OCI-LY1 (cell line): ENCODE data around the gene SLC22A23.
A peak's percentile ranks its signal among the peaks of the same experiment; 100 is the strongest.

Source experiments
- H2AFZ ChIP-seq: fragments of 200-600 bp; sonication (generic), shearing (Covaris generic); 2 replicates; pipeline ENCODE4 v1.6.0; 2014; ENCODE audit warnings: antibody characterized with exemption, mild to moderate bottlenecking, low read length
- H3F3A ChIP-seq: fragments of 200-600 bp; sonication (generic), shearing (Covaris generic); 2 replicates; pipeline ENCODE4 v1.6.0; 2014; ENCODE audit warnings: mild to moderate bottlenecking, antibody characterized with exemption, low read length, moderate library complexity; ENCODE audit not compliant: insufficient read depth
- H3K27ac ChIP-seq: fragments of 200-600 bp; sonication (generic); 2 replicates; pipeline ENCODE4 v1.5.1; 2014; ENCODE audit warnings: low read length, mixed run types, mild to moderate bottlenecking, low read depth; ENCODE audit not compliant: poor library complexity, severe bottlenecking
- H3K27me3 ChIP-seq: fragments of 200-600 bp; sonication (generic); 2 replicates; pipeline ENCODE4 v1.6.0; 2014; ENCODE audit warnings: antibody characterized with exemption, mild to moderate bottlenecking, low read length, moderate library complexity; ENCODE audit not compliant: insufficient read depth
- H3K36me3 ChIP-seq: fragments of 200-600 bp; sonication (generic); 2 replicates; pipeline ENCODE4 v1.6.1; 2014; ENCODE audit warnings: mild to moderate bottlenecking, antibody characterized with exemption, low read length, moderate library complexity, mixed read lengths; ENCODE audit not compliant: insufficient read depth
- H3K4me1 ChIP-seq: fragments of 200-600 bp; sonication (generic); 2 replicates; pipeline ENCODE4 v1.5.1; 2014; ENCODE audit warnings: mild to moderate bottlenecking, low read length, moderate library complexity; ENCODE audit not compliant: insufficient read depth, severe bottlenecking
- H3K4me2 ChIP-seq: fragments of 200-600 bp; sonication (generic), shearing (Covaris generic); 2 replicates; pipeline ENCODE4 v1.6.1; 2014; ENCODE audit warnings: low read length
- H3K4me3 ChIP-seq: fragments of 200-600 bp; sonication (generic); 2 replicates; pipeline ENCODE4 v1.5.1; 2014; ENCODE audit warnings: low read length, low read depth, mild to moderate bottlenecking, mixed read lengths; ENCODE audit not compliant: poor library complexity, severe bottlenecking
- H3K79me2 ChIP-seq: fragments of 200-600 bp; shearing (Covaris generic); 2 replicates; pipeline ENCODE4 v1.6.1; 2016; ENCODE audit warnings: mixed run types, low read length, mixed read lengths; ENCODE audit not compliant: insufficient read depth
- H3K9ac ChIP-seq: fragments of 200-600 bp; sonication (generic), shearing (Covaris generic); 2 replicates; pipeline ENCODE4 v1.6.1; 2014; ENCODE audit warnings: mild to moderate bottlenecking, low read length, mixed read lengths
- H3K9me2 ChIP-seq: fragments of 200-600 bp; sonication (generic), shearing (Covaris generic); 2 replicates; pipeline ENCODE4 v1.6.1; 2014; ENCODE audit warnings: low read depth, mild to moderate bottlenecking, low read length, mixed read lengths
- H3K9me3 ChIP-seq: fragments of 200-600 bp; shearing (Covaris generic); 2 replicates; pipeline ENCODE4 v1.6.1; 2014; ENCODE audit warnings: low read length, mixed read lengths
- H4K20me1 ChIP-seq: fragments of 200-600 bp; sonication (generic), shearing (Covaris generic); 2 replicates; pipeline ENCODE4 v1.6.0; 2016; ENCODE audit warnings: mild to moderate bottlenecking, low read length; ENCODE audit not compliant: insufficient read depth
- EZH2 ChIP-seq: fragments of 200-600 bp; sonication (generic), shearing (Covaris generic); IDR thresholded peaks from 2 replicates; pipeline ENCODE4 v1.8.0; 2017; ENCODE audit warnings: borderline replicate concordance, mixed run types, mild to moderate bottlenecking, antibody characterized with exemption, low read length, moderate library complexity, mixed read lengths
- TF ChIP-seq, protein P1 (sequence below): fragments of 200-600 bp; sonication (generic), shearing (Covaris generic); IDR thresholded peaks from 2 replicates; pipeline ENCODE4 v1.5.1; 2017; ENCODE audit warnings: mild to moderate bottlenecking, antibody characterized with exemption, low read length, moderate library complexity, mixed read lengths

The SLC22A23 gene

GRCh38 chr6:3331494-3331893 lies 125.4 kb downstream of the SLC22A23 start:
- H3K4me1 ChIP-seq: no peaks in the 10 kb centered on the region
- H3K36me3 ChIP-seq: no peaks in the 10 kb centered on the region
- H3K9me3 ChIP-seq: no peaks in the 10 kb centered on the region
- H3K9me2 ChIP-seq: no peaks in the 10 kb centered on the region
- H3K4me3 ChIP-seq: no peak overlapping the region
- TF ChIP-seq, protein P1, sequence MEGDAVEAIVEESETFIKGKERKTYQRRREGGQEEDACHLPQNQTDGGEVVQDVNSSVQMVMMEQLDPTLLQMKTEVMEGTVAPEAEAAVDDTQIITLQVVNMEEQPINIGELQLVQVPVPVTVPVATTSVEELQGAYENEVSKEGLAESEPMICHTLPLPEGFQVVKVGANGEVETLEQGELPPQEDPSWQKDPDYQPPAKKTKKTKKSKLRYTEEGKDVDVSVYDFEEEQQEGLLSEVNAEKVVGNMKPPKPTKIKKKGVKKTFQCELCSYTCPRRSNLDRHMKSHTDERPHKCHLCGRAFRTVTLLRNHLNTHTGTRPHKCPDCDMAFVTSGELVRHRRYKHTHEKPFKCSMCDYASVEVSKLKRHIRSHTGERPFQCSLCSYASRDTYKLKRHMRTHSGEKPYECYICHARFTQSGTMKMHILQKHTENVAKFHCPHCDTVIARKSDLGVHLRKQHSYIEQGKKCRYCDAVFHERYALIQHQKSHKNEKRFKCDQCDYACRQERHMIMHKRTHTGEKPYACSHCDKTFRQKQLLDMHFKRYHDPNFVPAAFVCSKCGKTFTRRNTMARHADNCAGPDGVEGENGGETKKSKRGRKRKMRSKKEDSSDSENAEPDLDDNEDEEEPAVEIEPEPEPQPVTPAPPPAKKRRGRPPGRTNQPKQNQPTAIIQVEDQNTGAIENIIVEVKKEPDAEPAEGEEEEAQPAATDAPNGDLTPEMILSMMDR: no peak
- TF ChIP-seq EZH2: no peak
- H3K27me3 ChIP-seq: peaks cover 6% of the 10 kb centered on the region
- H4K20me1 ChIP-seq: no peaks in the 10 kb centered on the region
- no peaks in the 10 kb centered on the region for H3K79me2 ChIP-seq
- no peak overlapping the region for H3K9ac ChIP-seq
- H2AFZ ChIP-seq: no peak overlapping the region
- H3K27ac ChIP-seq: no peak overlapping the region
- H3F3A ChIP-seq: no peaks in the 10 kb centered on the region
- H3K4me2 ChIP-seq: no peak overlapping the region

DNA sequence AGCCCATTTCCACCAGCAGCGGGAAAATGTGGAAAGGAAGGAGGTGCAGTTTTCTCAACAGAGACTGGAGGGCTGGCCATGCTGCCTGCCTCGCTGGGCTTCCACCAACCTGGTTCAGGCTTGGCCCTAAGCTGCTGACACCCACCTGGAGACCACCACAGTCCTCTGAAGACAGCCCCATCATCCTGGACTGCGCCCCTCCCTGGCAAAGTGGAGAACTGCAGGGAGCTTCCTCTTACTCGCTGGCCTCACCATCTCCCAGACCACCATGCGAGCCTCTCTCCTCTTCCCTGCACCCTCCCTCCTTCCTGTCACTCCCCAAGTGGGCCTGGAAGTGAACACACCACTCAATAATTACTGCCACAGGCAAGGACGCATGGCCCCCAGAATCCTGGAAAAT lies 126.7 kb downstream of the SLC22A23 start:
- Histone ChIP-seq H3K27me3 (peaks cover 6% of the 10 kb centered on the region; the same call in 1 of the 2 replicates), H3K4me3 (no peak overlapping the region), H3K9ac (no peak overlapping the region), H4K20me1 (no peaks in the 10 kb centered on the region), H3K9me2 (no peaks in the 10 kb centered on the region), H2AFZ (no peak overlapping the region), H3K9me3 (no peaks in the 10 kb centered on the region), H3K4me2 (no peak overlapping the region), H3K27ac (no peak overlapping the region), H3K36me3 (no peaks in the 10 kb centered on the region), H3F3A (no peaks in the 10 kb centered on the region), H3K79me2 (no peaks in the 10 kb centered on the region), H3K4me1 (no peaks in the 10 kb centered on the region)
- TF ChIP-seq, protein P1: peak; percentile 29; the same call in 1 of the 2 replicates
- TF ChIP-seq EZH2: no peak

GRCh38 chr6:3329393-3330051 lies 127.3 kb downstream of the SLC22A23 start:
- Histone ChIP-seq H3K27ac (no peak overlapping the region), H3K9ac (no peak overlapping the region), H3K36me3 (no peaks in the 10 kb centered on the region), H3K4me2 (no peak overlapping the region), H3K4me1 (no peaks in the 10 kb centered on the region), H4K20me1 (no peaks in the 10 kb centered on the region), H3K9me2 (no peaks in the 10 kb centered on the region), H3K79me2 (no peaks in the 10 kb centered on the region), H3K27me3 (peaks cover 6% of the 10 kb centered on the region), H3K4me3 (no peak overlapping the region), H2AFZ (no peak overlapping the region), H3K9me3 (no peaks in the 10 kb centered on the region), H3F3A (no peaks in the 10 kb centered on the region)
- TF ChIP-seq, protein P1: no peak
- TF ChIP-seq EZH2: no peak
